Activated B cell treated with CpG ODN at 0.5 μM for 24 hours (primary cell): Measurements from ENCODE around the gene TCP11L2. TPM values are rescaled to one million over a fixed set of nuclear protein-coding genes. Genes with fewer than 3 reads are reported as not detected.

Experiments
- ATAC-seq: fragments of 200-7000 bp; cut with Tn5 transposase; one replicate; pipeline ENCODE4 v1.10.0; 2021; ENCODE audit warnings: low read depth, mild to moderate bottlenecking, moderate library complexity
- CTCF ChIA-PET: fragments of 350-600 bp; sonication (Branson Sonifier 250); formaldehyde crosslinking; loops from one replicate; lab custom pipeline; 2021; ENCODE audit warnings: antibody characterized with exemption; lab: Charles Lee
- POLR2A ChIA-PET: fragments of 350-600 bp; sonication (Branson Sonifier 250); formaldehyde crosslinking; loops from one replicate; lab custom pipeline; 2021; ENCODE audit warnings: antibody characterized with exemption; lab: Charles Lee
- DNase-seq: peaks from one replicate; pipeline ENCODE4 v3.0.0; 2022
- H3K27ac Mint-ChIP-seq: one replicate; pipeline ENCODE4 v1.8.0; 2020; ENCODE audit warnings: mixed read lengths
- H3K27me3 Mint-ChIP-seq: one replicate; pipeline ENCODE4 v1.8.0; 2021; ENCODE audit warnings: mixed read lengths
- H3K36me3 Mint-ChIP-seq: one replicate; pipeline ENCODE4 v1.8.0; 2021; ENCODE audit warnings: low read depth, mixed read lengths
- H3K4me1 Mint-ChIP-seq: one replicate; pipeline ENCODE4 v1.8.0; 2021; ENCODE audit warnings: mixed read lengths
- H3K4me3 Mint-ChIP-seq: one replicate; pipeline ENCODE4 v1.8.0; 2020; ENCODE audit warnings: mild to moderate bottlenecking, mixed read lengths
- H3K9me3 Mint-ChIP-seq: one replicate; pipeline ENCODE4 v1.8.0; 2020; ENCODE audit warnings: mixed read lengths
- CTCF ChIP-seq: fragments of 200-600 bp; IDR thresholded peaks from one replicate; pipeline ENCODE4 v1.8.0; 2022; ENCODE audit warnings: antibody characterized with exemption, mild to moderate bottlenecking
- intact Hi-C: fragments of 100-400 bp; cut with micrococcal nuclease; formaldehyde crosslinking; loops from one replicate; pipeline ENCODE4 v1.15.1; 2024
- total RNA-seq: library from RNA; stranded (reverse); gene quantifications from 2 replicates; pipeline ENCODE4 v1.2.3, GENCODE V29; 2022

TCP11L2 gene
- 48.0 and 52.5 TPM in 2 replicates for total RNA-seq

GRCh38 chr12:106302401-106303201, at the start of gene TCP11L2:
TSS of gene TCP11L2 (plus strand) at chr12:106302733. CDS start at chr12:106311076, 8,343 bp downstream.
- ChIA-PET CTCF (interaction anchor here (1.0 to 3.2 kb wide), 4 partner anchors 19 to 79 kb away, joined by 7 to 31 read pairs (median 10); no protein-coding TSS in a partner anchor), POLR2A (interaction anchor here (1.0 to 5.7 kb wide), 19 partner anchors 8 to 1195 kb away, joined by 3 to 84 read pairs (median 10); partner anchors contain the start of genes CKAP4, POLR3B, TMEM263 and WASHC4)
- peak within 1 kb of the TSS; percentile 97 for H3K4me3 Mint-ChIP-seq
- no peak for TF ChIP-seq CTCF
- H3K27me3 Mint-ChIP-seq = no peaks in the 10 kb centered on the region
- intact Hi-C loops = loop anchor here (1.0 to 10.0 kb wide), 10 partner anchors 10 to 1198 kb away; partner anchors contain the start of genes APPL2, CKAP4, POLR3B and WASHC4
- H3K4me1 Mint-ChIP-seq = peaks cover 71% of the 10 kb centered on the region
- peak within 1 kb of the TSS; percentile 100 for H3K27ac Mint-ChIP-seq
- ATAC-seq (peak; percentile 62), DNase-seq (peak; percentile 92)
- H3K9me3 Mint-ChIP-seq = no peaks in the 10 kb centered on the region
- H3K36me3 Mint-ChIP-seq = peaks cover 29% of the 10 kb centered on the region

- POLR2A ChIA-PET = no interaction called here
- TF ChIP-seq CTCF = no peak
- DNase-seq = no peak
- Mint-ChIP-seq H3K9me3 (no peaks in the 10 kb centered on the region), H3K4me1 (peaks cover 19% of the 10 kb centered on the region), H3K4me3 (no peak overlapping the region), H3K36me3 (no peaks in the 10 kb centered on the region), H3K27ac (no peak overlapping the region), H3K27me3 (no peaks in the 10 kb centered on the region)
- ATAC-seq = no peak
- CTCF ChIA-PET = no interaction called here
- intact Hi-C loops = no loop called here
These were observed 47.8 kb upstream of the TCP11L2 start for GRCh38 chr12:106254724-106255123.

- Mint-ChIP-seq H3K27me3 (no peaks in the 10 kb centered on the region), H3K27ac (no peak overlapping the region), H3K4me3 (no peak overlapping the region), H3K9me3 (peaks cover 2% of the 10 kb centered on the region), H3K4me1 (peaks cover 17% of the 10 kb centered on the region), H3K36me3 (no peaks in the 10 kb centered on the region)
- TF ChIP-seq CTCF = no peak
- ATAC-seq (no peak), DNase-seq (no peak)
- intact Hi-C loops = no loop called here
- POLR2A ChIA-PET = no interaction called here
- CTCF ChIA-PET = no interaction called here
These were observed 47.0 kb upstream of the TCP11L2 start for GRCh38 chr12:106255493-106255892.

- Mint-ChIP-seq H3K27ac (no peak overlapping the region), H3K4me3 (no peak overlapping the region), H3K4me1 (peaks cover 14% of the 10 kb centered on the region), H3K9me3 (peaks cover 2% of the 10 kb centered on the region), H3K27me3 (no peaks in the 10 kb centered on the region), H3K36me3 (no peaks in the 10 kb centered on the region)
- POLR2A ChIA-PET = no interaction called here
- intact Hi-C loops = no loop called here
- CTCF ChIA-PET = no interaction called here
- ATAC-seq = no peak
- no peak for DNase-seq
- TF ChIP-seq CTCF = no peak
These were observed 46.6 kb upstream of the TCP11L2 start for GRCh38 chr12:106255952-106256351.

GRCh38 chr12:106256524-106256923, 46.0 kb upstream of the TCP11L2 start:
- peaks cover 2% of the 10 kb centered on the region for H3K9me3 Mint-ChIP-seq
- ATAC-seq (no peak), DNase-seq (no peak)
- H3K36me3 Mint-ChIP-seq = no peaks in the 10 kb centered on the region
- ChIA-PET POLR2A (no interaction called here), CTCF (no interaction called here)
- H3K4me3 Mint-ChIP-seq = no peak overlapping the region
- peaks cover 9% of the 10 kb centered on the region for H3K4me1 Mint-ChIP-seq
- H3K27ac Mint-ChIP-seq = no peak overlapping the region
- TF ChIP-seq CTCF = no peak
- intact Hi-C loops = no loop called here
- no peaks in the 10 kb centered on the region for H3K27me3 Mint-ChIP-seq
